ENCODE results near the gene SLC25A22.

DNA sequence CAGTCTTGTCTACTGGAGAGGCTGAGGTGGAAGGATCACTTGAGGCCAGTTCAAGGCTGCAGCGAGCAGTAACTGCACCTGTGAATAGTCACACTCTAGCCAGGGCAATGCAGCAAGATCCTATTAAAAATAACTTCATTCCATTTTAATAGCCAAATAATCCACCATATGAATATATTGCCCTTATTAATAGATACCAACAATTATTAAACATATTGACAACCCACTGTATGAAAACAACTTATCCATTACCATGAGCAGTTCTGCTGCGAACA lies 31.2 kb downstream of the SLC25A22 start:
- TF ChIP-seq POLR2A (IDR thresholded peaks at IDR 0.05) = no peak
- TF ChIP-seq, protein P1, sequence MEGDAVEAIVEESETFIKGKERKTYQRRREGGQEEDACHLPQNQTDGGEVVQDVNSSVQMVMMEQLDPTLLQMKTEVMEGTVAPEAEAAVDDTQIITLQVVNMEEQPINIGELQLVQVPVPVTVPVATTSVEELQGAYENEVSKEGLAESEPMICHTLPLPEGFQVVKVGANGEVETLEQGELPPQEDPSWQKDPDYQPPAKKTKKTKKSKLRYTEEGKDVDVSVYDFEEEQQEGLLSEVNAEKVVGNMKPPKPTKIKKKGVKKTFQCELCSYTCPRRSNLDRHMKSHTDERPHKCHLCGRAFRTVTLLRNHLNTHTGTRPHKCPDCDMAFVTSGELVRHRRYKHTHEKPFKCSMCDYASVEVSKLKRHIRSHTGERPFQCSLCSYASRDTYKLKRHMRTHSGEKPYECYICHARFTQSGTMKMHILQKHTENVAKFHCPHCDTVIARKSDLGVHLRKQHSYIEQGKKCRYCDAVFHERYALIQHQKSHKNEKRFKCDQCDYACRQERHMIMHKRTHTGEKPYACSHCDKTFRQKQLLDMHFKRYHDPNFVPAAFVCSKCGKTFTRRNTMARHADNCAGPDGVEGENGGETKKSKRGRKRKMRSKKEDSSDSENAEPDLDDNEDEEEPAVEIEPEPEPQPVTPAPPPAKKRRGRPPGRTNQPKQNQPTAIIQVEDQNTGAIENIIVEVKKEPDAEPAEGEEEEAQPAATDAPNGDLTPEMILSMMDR (IDR thresholded peaks at IDR 0.05) = no peak
